Ovary (tissue), 9 donors: ENCODE data around the gene EIF3L. TPM values are rescaled to one million over a fixed set of nuclear protein-coding genes. Genes with fewer than 3 reads are reported as not detected.

Experiments
- DNase-seq, 5 donors: peaks; one replicate each; pipeline ENCODE4 v3.0.0-alpha.2; 2019 to 2020
- H3K27ac ChIP-seq, 2 donors: fragments of 200-600 bp; one replicate each; pipeline versions ENCODE4 v1.5.1 to v1.8.0; 2019 to 2022
- H3K27me3 ChIP-seq: fragments of 200-600 bp; one replicate; pipeline ENCODE4 v1.8.0; 2022
- H3K36me3 ChIP-seq: fragments of 200-600 bp; sonication (generic); one replicate; pipeline ENCODE4 v1.5.1; 2019
- H3K4me1 ChIP-seq: one replicate; pipeline ENCODE4 v1.8.1; 2013; ENCODE audit warnings: mild to moderate bottlenecking, moderate library complexity; ENCODE audit not compliant: insufficient read depth
- H3K4me3 ChIP-seq: fragments of 200-600 bp; sonication (generic); one replicate; pipeline ENCODE4 v1.5.1; 2017
- H3K9me3 ChIP-seq, 2 donors: fragments of 200-600 bp in 1 of 2; sonication (generic) in 1 of 2; one replicate each; pipeline versions ENCODE4 v1.5.1 to v1.8.1; 2013 to 2019; ENCODE audit warnings: mild to moderate bottlenecking in 1 of 2, moderate library complexity in 1 of 2
- EP300 ChIP-seq: sonication (generic); formaldehyde crosslinking; IDR thresholded peaks from one replicate; pipeline ENCODE4 v1.6.1; 2017; ENCODE audit warnings: antibody characterized with exemption
- POLR2A ChIP-seq: fragments of 450-650 bp; IDR thresholded peaks from one replicate; pipeline ENCODE4 v1.6.1; 2017; ENCODE audit warnings: antibody characterized with exemption, mild to moderate bottlenecking, moderate library complexity
- WGBS, 3 donors: extraction: QIAGEN DNeasy Blood & Tissue Kit in 1 of 3; methylation state at CpG; one replicate each; pipeline versions ENCODE4 v1.1.5 to v1.1.7; 2013 to 2017; 5-methylcytosine and 5-hydroxymethylcytosine counted together
- intact Hi-C, 4 donors: fragments of 100-400 bp; cut with DNase I; formaldehyde crosslinking; loops; one replicate each; pipeline versions ENCODE4 v1.11.0 to v1.15.1; 2022 to 2023
- polyA plus RNA-seq, 2 donors: library from polyadenylated mRNA; stranded (reverse); fragments of 200-250 nt in 1 of 2; fragments of 350-450 nt in 1 of 2; fragmentation: Illumina TruSeq in 1 of 2; extraction: RNeasy Lipid Tissue Mini Kit (QIAGEN cat#74804) in 1 of 2; gene quantifications; one replicate each; pipeline ENCODE4 v1.2.3, GENCODE V29; 2013 to 2014
- total RNA-seq, 7 donors: library from RNA; depleted of rRNA in 2 of 7; stranded (reverse); fragments of >200 nt in 2 of 7; fragmentation: NEBNext Ultra II Directional in 3 of 7; extraction: Animal tissue kit (Norgen Biotek cat#: 25700) in 3 of 7; gene quantifications; one replicate each; pipeline versions ENCODE4 v1.1.0 to v1.2.4, GENCODE V29; 2016 to 2023
- TF ChIP-seq, protein P1 (sequence below), 3 donors: fragments of 450-650 bp in 2 of 3; fragments of 200-600 bp in 1 of 3; IDR thresholded peaks; one replicate each; pipeline versions ENCODE4 v1.5.1 to v1.8.0; 2016 to 2022; ENCODE audit warnings: antibody characterized with exemption in 3 of 3, mild to moderate bottlenecking in 1 of 3
- donor health status: DM: no; HTN: no; CAD: no; lungs with moderate emphysema.
- donor health status: DM: no; HTN: no; CAD: no.
- donor health status: Bipolar disorder and iron deficiency.
- donor health status: DM: yes; HTN: yes; CAD: no.
- donor health status: DM: no; HTN: no; CAD: no.
- donor health status: DM: yes; HTN: yes; CAD: no.

EIF3L gene
- total and polyA plus RNA-seq, 9 donors = 534 to 1,344 (median 896) TPM

DNA sequence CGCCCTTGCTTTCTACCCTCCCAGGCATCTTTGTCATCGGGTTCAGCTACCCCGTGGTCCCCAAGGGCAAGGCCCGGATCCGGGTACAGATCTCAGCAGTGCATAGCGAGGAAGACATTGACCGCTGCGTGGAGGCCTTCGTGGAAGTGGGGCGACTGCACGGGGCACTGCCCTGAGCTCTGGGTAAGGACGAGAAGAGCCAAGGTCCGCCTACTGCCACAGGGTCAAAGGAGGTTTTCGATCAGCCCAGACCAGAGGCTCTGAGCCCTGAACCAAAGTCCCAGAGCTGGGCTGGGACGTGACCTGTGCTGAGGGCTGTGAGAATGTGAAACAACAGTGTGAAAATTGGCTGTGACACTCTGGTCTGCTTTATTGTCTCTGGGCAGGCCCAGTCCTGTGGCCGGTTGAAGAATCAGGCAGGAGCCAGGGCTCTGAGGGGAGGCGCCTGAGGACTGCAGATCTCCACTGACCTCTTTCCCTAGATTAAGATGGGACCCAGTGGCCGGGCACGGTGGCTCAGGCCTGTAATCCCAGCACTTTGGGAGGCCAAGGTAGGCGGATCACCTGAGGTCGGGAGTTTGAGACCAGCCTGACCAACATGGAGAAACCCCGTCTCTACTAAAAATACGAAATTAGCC, 32.6 kb upstream of the EIF3L start:
- DNase-seq = peak in 2 of 5 donors; percentile 36 to 41
- H3K4me3 ChIP-seq = no peak overlapping the region
- TF ChIP-seq EP300 (no peak), POLR2A (no peak)
- TF ChIP-seq, protein P1, sequence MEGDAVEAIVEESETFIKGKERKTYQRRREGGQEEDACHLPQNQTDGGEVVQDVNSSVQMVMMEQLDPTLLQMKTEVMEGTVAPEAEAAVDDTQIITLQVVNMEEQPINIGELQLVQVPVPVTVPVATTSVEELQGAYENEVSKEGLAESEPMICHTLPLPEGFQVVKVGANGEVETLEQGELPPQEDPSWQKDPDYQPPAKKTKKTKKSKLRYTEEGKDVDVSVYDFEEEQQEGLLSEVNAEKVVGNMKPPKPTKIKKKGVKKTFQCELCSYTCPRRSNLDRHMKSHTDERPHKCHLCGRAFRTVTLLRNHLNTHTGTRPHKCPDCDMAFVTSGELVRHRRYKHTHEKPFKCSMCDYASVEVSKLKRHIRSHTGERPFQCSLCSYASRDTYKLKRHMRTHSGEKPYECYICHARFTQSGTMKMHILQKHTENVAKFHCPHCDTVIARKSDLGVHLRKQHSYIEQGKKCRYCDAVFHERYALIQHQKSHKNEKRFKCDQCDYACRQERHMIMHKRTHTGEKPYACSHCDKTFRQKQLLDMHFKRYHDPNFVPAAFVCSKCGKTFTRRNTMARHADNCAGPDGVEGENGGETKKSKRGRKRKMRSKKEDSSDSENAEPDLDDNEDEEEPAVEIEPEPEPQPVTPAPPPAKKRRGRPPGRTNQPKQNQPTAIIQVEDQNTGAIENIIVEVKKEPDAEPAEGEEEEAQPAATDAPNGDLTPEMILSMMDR (IDR thresholded peaks at IDR 0.05) = no peak
- no peaks in the 10 kb centered on the region for H3K36me3 ChIP-seq
- H3K9me3 ChIP-seq = no peaks in the 10 kb centered on the region
- WGBS, 3 donors = 86 to 89% (median 89%) methylated on average over 23 of the region's 23 CpGs
- peaks cover 3% of the 10 kb centered on the region for H3K4me1 ChIP-seq
- no peak overlapping the region for H3K27ac ChIP-seq
- no peaks in the 10 kb centered on the region for H3K27me3 ChIP-seq
- intact Hi-C loops = loop anchor here (5.0 to 10.0 kb wide), 6 partner anchors 46 to 151 kb away; partner anchors contain the start of genes C22orf23 (in 1 of the 4) and POLR2F (in 1 of the 4)

DNA sequence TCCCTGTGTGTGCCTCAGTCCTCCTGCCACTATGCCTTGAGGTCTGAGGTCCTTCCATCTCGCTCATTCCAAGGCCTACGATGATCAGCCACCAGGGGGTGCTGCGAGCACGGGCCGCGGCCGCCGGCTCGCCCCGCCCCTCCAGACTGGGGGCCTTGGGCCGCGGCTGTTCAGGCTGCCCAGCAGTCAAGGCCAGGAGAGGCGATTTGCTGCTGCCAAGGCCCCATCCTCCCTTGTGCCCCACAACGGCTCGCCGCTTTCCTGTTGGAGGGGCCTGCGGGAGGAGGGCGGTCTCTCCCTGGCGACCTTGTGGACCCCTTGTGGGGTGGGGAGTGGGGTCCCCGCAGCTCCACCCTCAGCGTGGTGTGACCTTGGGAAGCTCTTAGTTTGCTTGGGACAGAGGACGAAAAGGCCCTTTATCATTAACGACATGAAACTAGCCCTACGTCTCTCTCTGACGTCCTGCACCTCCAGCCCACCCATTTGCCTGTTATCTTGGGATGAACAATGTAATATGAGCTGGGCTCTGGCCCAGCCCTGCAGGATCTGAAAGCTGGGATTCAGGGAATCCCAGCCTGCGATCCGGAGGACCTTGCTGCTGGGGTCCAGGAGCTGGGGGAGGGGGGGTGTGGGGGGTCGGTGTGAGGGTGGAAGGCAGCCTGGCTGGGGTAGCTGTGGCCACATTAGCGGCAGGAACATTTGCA, 31.4 kb upstream of the EIF3L start:
- Histone ChIP-seq H3K27me3 (no peaks in the 10 kb centered on the region), H3K27ac (peak overlapping the region; percentile 4 to 84), H3K4me1 (peaks cover 3% of the 10 kb centered on the region), H3K9me3 (no peaks in the 10 kb centered on the region), H3K36me3 (no peaks in the 10 kb centered on the region), H3K4me3 (peak overlapping the region; percentile 38)
- TF ChIP-seq EP300 (no peak), POLR2A (peak; percentile 38)
- TF ChIP-seq, protein P1 (IDR thresholded peaks at IDR 0.05) = peak; percentile 98 to 99 (median 99)
- DNase-seq = peak; percentile 87 to 95 (median 94)
- WGBS, 3 donors = 0 to 1% (median 1%) methylated on average over 29 of the region's 29 CpGs
- intact Hi-C loops = loop anchor here (2.0 to 10.0 kb wide), 7 partner anchors 44 to 149 kb away; partner anchors contain the start of genes C22orf23 (in 1 of the 4) and POLR2F (in 1 of the 4)

DNA sequence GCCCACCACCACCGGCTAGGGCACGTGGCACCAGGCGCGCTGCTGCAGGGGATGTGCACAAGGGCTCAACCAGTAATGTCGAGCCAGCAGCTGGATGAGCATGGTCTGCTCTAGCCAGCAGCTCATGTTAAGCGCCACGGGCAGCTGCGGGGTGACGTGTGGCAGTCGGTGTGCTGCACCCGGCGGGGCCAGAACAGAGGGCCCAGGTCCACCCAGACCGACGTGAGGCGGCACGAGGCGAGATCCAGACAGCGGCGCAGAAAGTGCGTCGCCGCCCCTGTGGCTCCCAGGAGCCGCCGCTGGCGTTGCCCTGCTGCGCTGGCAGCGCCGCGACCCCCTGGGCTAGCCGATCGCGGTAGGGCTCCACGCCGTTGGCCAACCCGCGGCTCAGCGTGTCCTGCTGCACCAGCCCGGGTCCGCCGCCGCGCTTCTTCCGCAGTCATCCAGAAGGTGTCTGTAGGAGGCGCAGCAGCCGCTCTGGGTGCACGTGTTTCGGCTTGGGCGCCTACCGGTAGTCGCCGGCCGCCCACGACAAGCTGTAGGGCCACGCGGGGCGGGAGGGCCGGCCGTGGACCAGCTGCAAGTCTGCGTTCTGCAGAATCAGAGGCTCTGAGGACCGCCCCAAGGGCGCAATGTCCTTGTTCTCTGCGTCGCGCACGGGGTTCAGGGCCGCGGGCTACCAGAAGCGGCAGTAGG, 30.7 kb upstream of the EIF3L start:
- peak overlapping the region; percentile 38 for H3K4me3 ChIP-seq
- WGBS, 3 donors = 1 to 4% (median 2%) methylated on average over 33 to 68 of the region's 68 CpGs
- no peaks in the 10 kb centered on the region for H3K27me3 ChIP-seq
- H3K27ac ChIP-seq = peak overlapping the region in 1 of 2 donors; percentile 38
- H3K4me1 ChIP-seq = peaks cover 3% of the 10 kb centered on the region
- no peaks in the 10 kb centered on the region for H3K9me3 ChIP-seq
- peak; percentile 48 to 77 (median 68) for DNase-seq
- TF ChIP-seq, protein P1 (IDR thresholded peaks at IDR 0.05) = peak; percentile 11 to 54 (median 24)
- TF ChIP-seq EP300 = no peak
- no peaks in the 10 kb centered on the region for H3K36me3 ChIP-seq
- intact Hi-C loops = loop anchor here (2.0 to 10.0 kb wide), 7 partner anchors 44 to 149 kb away; partner anchors contain the start of genes C22orf23 (in 1 of the 4) and POLR2F (in 1 of the 4)

DNA sequence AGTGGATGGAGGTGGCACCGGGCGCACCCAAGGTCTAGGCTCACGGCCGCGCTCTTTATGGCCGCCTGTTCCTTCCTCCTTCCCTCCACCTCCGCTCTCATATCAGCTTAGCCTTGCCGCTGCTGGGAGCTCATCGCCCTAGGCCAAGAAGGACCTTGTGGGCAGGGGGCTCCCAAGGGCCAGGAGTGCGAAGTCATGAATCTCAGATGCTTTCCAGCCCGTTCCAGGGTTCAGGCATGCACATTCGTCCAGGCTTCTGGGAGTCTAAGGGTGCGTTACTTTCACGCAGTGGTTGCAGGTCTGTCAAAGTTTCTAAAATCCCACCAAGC, 30.1 kb upstream of the EIF3L start:
- no peaks in the 10 kb centered on the region for H3K36me3 ChIP-seq
- no peak overlapping the region for H3K4me3 ChIP-seq
- TF ChIP-seq EP300 = no peak
- TF ChIP-seq POLR2A = no peak
- H3K4me1 ChIP-seq = peaks cover 3% of the 10 kb centered on the region
- intact Hi-C loops = loop anchor here (2.0 to 10.0 kb wide), 7 partner anchors 43 to 148 kb away; partner anchors contain the start of genes C22orf23 (in 1 of the 4) and POLR2F (in 1 of the 4)
- 22 to 28% (median 25%) methylated on average over 14 of the region's 14 CpGs for WGBS, 3 donors
- no peaks in the 10 kb centered on the region for H3K27me3 ChIP-seq
- H3K9me3 ChIP-seq = no peaks in the 10 kb centered on the region
- no peak for DNase-seq
- peak overlapping the region in 1 of 2 donors; percentile 38 for H3K27ac ChIP-seq
